GM10266 (cell line): Measurements from ENCODE around the gene PNMA1.

Experiments
- DNase-seq: peaks from one replicate; pipeline ENCODE4 v3.0.0; 2012; ENCODE audit errors: extremely low spot score
- CTCF ChIP-seq: IDR thresholded peaks from 2 replicates; pipeline ENCODE4 v1.5.1; 2012; ENCODE audit warnings: mild to moderate bottlenecking, low read depth; ENCODE audit not compliant: control insufficient read depth, insufficient read depth; ENCODE audit errors: missing control alignments

PNMA1 gene

GRCh38 chr14:73749706-73750530 lies 35.7 kb upstream of the PNMA1 start:
- TF ChIP-seq CTCF = no peak
- no peak for DNase-seq

DNA sequence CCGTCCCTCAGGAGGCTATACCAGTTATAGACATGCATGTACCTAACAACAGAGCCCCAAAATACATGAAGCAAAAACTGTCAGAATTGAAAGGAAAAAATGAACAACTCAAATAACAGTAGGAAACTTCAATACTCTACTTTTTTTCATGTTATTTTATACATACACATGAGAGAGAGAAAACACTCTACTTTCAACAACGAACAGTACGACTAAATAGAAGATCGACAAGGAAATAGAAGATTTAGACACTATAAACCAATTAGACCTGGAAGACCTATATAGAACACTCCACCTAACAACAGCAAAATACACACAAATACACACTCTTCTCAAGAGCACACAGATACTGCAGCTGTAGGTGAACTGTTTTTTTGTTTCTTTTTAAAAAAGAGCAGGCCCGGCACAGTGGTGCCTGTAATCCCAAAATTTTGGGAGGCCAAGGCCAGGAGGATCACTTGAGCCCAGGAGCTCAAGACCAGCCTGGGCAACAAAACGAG lies 34.7 kb upstream of the PNMA1 start:
- DNase-seq = no peak
- no peak for TF ChIP-seq CTCF

DNA sequence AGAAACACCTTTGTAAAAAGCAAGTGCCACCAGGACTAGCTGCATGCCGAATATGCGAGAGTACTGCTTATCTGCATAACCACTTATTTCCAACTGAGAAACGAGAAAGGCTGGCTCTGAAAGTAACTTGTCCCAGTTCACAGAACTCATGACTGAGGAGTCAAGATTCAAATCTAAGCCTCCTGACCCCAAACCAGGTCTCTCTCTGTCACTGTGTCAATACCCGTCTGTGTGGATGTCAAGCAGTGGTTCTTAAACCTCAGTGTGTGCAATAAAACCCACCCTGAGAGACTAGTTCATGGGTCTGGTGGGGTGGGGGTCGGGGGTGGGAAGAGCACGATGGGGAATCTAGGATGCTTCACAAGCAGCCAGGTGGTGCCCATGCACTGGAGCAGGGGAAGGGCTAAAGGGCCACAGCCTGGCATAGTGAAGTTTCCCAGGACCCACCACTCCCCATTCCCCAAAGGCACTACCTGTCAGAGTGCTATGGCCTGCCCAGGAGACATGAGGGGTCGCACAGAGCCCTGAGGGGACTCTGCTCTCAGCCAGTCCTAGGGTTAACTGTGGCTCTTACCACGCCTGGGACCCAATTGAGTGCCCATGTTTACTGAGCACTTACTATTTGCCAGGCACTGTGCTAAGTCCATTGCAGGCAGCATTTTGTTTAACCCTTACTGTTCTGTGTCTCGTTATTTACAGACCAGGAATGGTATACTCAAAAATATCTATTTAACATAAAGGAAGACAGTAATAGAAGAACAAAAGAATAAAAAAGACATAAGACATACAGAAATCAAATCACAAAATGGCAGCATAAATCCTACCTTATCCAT lies 33.4 kb upstream of the PNMA1 start:
- DNase-seq = no peak
- TF ChIP-seq CTCF = no peak

DNA sequence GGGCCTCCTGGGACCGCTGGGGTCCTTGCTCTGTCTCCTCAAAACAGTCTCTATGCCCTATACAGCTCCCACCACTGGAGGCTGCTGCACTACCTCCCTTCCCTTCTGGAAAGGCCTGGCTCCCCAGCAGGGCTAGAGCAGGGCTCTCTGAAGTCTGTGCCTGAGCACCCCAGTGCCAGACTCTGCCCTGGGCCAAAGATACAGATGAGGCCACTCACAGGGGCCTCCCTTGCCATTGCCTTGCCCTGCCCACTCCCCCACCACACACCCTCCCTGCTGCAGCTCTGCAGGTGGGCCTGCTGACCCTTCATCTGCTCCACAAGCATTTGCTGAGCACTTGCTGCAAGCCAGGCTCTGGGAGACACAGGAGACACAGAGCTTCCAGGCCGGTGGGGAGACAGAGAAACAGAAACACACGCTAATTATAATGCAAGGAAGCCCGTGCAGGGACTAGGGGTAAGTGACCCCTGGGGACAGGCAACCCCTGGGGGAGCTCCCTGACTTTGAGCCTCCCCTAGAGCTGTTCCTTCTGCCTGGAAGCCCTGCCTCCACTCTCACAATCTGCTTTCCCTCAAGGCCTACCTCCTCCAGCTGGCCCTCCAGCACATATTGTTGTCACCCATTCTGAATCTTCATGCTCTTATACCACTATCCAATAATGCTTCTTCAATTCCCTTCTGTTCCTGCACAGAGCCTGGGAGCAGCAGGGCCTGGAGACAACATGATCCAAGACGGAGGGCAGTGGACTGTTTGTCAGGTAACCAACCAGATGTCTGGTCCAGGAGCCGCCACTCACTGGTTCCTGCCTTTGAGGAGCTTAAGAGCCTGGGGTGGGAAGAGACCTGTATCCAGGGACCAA lies 32.6 kb upstream of the PNMA1 start:
- no peak for TF ChIP-seq CTCF
- DNase-seq = no peak

DNA sequence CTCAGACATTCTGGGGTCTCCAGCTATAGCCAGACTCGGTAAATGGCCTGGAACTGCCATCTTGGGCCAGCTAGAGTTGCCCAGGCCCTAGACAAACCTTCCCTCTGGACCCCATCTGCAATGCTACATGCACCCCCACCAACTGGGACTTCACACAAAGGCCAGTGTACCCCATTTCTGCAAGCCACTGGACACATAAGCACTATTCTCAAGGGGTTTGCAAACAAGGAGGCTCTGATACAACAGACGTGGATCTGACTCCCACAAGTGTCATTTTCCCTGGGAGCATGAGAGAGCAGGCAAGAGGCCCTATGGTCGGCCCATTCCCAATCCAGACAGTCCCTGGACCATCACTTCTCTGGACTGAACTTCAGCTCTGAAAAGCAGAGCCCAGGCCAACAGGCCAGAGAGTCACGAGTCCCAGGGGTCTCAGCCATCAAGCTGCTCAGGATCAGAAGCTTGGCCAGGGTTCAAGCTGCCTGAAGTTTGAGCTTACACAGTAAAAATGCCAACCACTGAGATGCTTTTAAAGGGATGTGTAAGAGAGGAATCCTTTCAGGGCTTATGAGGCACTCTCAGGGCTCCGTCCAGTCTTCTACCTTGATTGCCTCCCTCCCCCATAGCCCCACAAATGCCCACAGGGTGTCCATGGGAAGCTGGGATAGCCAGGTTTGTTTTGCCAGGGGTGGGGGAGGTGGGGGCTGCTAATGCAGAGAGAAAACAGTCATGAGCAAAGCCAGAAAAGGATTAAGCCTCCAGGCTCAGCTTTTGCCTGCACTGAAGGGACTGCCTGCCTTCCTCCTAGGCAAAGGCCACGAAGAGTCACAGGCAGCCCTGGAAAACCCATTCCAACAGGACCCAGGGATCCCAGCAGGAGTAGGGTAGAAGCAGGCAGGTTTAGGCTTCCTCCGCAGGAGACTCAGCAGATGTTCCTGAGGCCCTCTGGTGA lies 31.7 kb upstream of the PNMA1 start:
- no peak for TF ChIP-seq CTCF
- DNase-seq = no peak
